OCI-LY7 (cell line): Measurements from ENCODE around the gene CPOX. TPM values are rescaled to one million over a fixed set of nuclear protein-coding genes. Genes with fewer than 3 reads are reported as not detected.

Source experiments
- BruUV-seq: library from RNA; stranded (reverse); fragments of 400-500 nt; replicated peaks from 2 replicates; lab custom pipeline; 2021; lab: Mats Ljungman, UMichigan
- CTCF ChIA-PET: fragments of 300-600 bp; sonication (Branson Sonifier 250); formaldehyde crosslinking; loops from one replicate; lab custom pipeline; 2022; ENCODE audit warnings: antibody characterized with exemption; ENCODE audit not compliant: unreplicated experiment; lab: Charles Lee
- POLR2A ChIA-PET: fragments of 300-600 bp; sonication (Branson Sonifier 250); formaldehyde crosslinking; loops from one replicate; lab custom pipeline; 2022; ENCODE audit warnings: antibody characterized with exemption; lab: Charles Lee
- DNase-seq: peaks from one replicate; pipeline ENCODE4 v3.0.0-alpha.2; 2015; ENCODE audit warnings: low spot score
- H2AFZ ChIP-seq: fragments of 200-600 bp; sonication (generic), shearing (Covaris generic); 2 replicates; pipeline ENCODE4 v1.6.1; 2014; ENCODE audit warnings: mild to moderate bottlenecking, antibody characterized with exemption, low read length, moderate library complexity
- H3K27ac ChIP-seq: fragments of 200-600 bp; sonication (generic); 2 replicates; pipeline ENCODE4 v1.5.1; 2014; ENCODE audit warnings: mixed run types, low read depth, mild to moderate bottlenecking, moderate library complexity, low read length, inconsistent platforms; ENCODE audit not compliant: poor library complexity, severe bottlenecking
- H3K36me3 ChIP-seq: fragments of 200-600 bp; sonication (generic); 2 replicates; pipeline ENCODE4 v1.6.1; 2014; ENCODE audit warnings: mild to moderate bottlenecking, antibody characterized with exemption, low read length, moderate library complexity, mixed read lengths; ENCODE audit not compliant: insufficient read depth
- H3K4me1 ChIP-seq: fragments of 200-600 bp; sonication (generic); 2 replicates; pipeline ENCODE4 v1.5.1; 2014; ENCODE audit warnings: mild to moderate bottlenecking, low read length; ENCODE audit not compliant: insufficient read depth, poor library complexity, severe bottlenecking
- H3K4me2 ChIP-seq: fragments of 200-600 bp; sonication (generic); 2 replicates; pipeline ENCODE4 v1.6.1; 2014; ENCODE audit warnings: mild to moderate bottlenecking, low read length
- H3K4me3 ChIP-seq: fragments of 200-600 bp; sonication (generic); 2 replicates; pipeline ENCODE4 v1.5.1; 2014; ENCODE audit warnings: mild to moderate bottlenecking, low read depth, low read length; ENCODE audit not compliant: poor library complexity, severe bottlenecking
- H3K79me2 ChIP-seq: fragments of 200-600 bp; sonication (generic); 2 replicates; pipeline ENCODE4 v1.6.1; 2016; ENCODE audit warnings: low read depth, mild to moderate bottlenecking, low read length, moderate library complexity, mixed read lengths; ENCODE audit not compliant: insufficient read depth
- H3K9me2 ChIP-seq: fragments of 200-600 bp; sonication (generic); 2 replicates; pipeline ENCODE4 v1.6.1; 2016; ENCODE audit warnings: mild to moderate bottlenecking, low read length, mixed read lengths; ENCODE audit not compliant: insufficient read depth
- H3K9me3 ChIP-seq: fragments of 200-600 bp; sonication (generic); 2 replicates; pipeline ENCODE4 v1.6.1; 2014; ENCODE audit warnings: mild to moderate bottlenecking, mixed run types, low read length, mixed read lengths
- H4K20me1 ChIP-seq: fragments of 200-600 bp; sonication (generic); 2 replicates; pipeline ENCODE4 v1.6.1; 2014; ENCODE audit warnings: mild to moderate bottlenecking, antibody characterized with exemption, low read length, moderate library complexity, mixed read lengths; ENCODE audit not compliant: insufficient read depth
- EZH2phosphoT487 ChIP-seq: fragments of 200-600 bp; sonication (generic); IDR thresholded peaks from 2 replicates; pipeline ENCODE4 v1.6.1; 2018; ENCODE audit warnings: low read depth, borderline replicate concordance, mild to moderate bottlenecking, mixed run types, antibody characterized with exemption, low read length, moderate library complexity, mixed read lengths
- intact Hi-C: fragments of 100-400 bp; cut with micrococcal nuclease; formaldehyde crosslinking; loops from one replicate; pipeline ENCODE4 v1.10.0; 2022; ENCODE audit not compliant: unreplicated experiment
- total RNA-seq, 2 experiments: library from RNA; depleted of rRNA in 1 of 2; stranded (reverse); fragments of >200 nt in 1 of 2; shearing (Covaris generic) in 1 of 2; gene quantifications; 2 replicates each; pipeline ENCODE4 v1.2.3, GENCODE V29; 2014 to 2022
- TF ChIP-seq, protein P1 (sequence below): fragments of 200-600 bp; sonication (generic); conservative IDR thresholded peaks from 2 replicates; pipeline ENCODE4 v1.5.1; 2014; ENCODE audit warnings: mild to moderate bottlenecking, antibody characterized with exemption, low read length, moderate library complexity, mixed read lengths

The CPOX gene
- total RNA-seq, 2 experiments from 2014 or later: 10.1 to 14.7 TPM

DNA sequence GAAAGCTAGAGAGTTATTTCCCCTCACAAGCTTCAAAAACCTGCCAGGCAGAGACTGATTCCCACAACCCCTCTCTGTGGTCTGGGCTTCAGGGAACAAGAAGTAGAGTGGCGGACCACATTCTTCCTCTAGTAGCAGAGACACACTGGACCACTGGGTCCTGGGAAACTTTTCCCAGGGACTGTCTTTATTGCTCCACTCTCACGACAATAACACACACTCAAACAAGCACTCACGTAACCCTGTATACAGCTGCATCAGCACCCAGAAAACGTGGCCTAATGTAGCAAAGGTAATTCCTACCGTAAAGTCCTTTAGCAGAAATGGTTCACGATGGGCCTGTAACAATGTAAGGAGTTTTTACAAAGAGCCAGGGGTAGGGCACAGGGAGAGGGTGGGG, 27.6 kb downstream of the CPOX start:
- Histone ChIP-seq H2AFZ (peak overlapping the region; percentile 84; the same call in 1 of the 2 replicates), H3K4me1 (peaks cover 62% of the 10 kb centered on the region), H3K9me3 (no peaks in the 10 kb centered on the region), H3K36me3 (no peaks in the 10 kb centered on the region), H4K20me1 (no peaks in the 10 kb centered on the region), H3K79me2 (no peaks in the 10 kb centered on the region), H3K9me2 (no peaks in the 10 kb centered on the region), H3K27ac (peak overlapping the region; percentile 86), H3K4me2 (peak overlapping the region; percentile 61), H3K4me3 (no peak overlapping the region)
- ChIA-PET CTCF (interaction anchor here (2.3 kb wide), 1 partner anchor 29 kb away, joined by 9 read pairs; no protein-coding TSS in a partner anchor), POLR2A (interaction anchor here (0.5 to 19.7 kb wide), 14 partner anchors 8 to 285 kb away, joined by 3 to 296 read pairs (median 4); partner anchors contain the start of gene GPR15)
- intact Hi-C loops: no loop called here
- TF ChIP-seq, protein P1, sequence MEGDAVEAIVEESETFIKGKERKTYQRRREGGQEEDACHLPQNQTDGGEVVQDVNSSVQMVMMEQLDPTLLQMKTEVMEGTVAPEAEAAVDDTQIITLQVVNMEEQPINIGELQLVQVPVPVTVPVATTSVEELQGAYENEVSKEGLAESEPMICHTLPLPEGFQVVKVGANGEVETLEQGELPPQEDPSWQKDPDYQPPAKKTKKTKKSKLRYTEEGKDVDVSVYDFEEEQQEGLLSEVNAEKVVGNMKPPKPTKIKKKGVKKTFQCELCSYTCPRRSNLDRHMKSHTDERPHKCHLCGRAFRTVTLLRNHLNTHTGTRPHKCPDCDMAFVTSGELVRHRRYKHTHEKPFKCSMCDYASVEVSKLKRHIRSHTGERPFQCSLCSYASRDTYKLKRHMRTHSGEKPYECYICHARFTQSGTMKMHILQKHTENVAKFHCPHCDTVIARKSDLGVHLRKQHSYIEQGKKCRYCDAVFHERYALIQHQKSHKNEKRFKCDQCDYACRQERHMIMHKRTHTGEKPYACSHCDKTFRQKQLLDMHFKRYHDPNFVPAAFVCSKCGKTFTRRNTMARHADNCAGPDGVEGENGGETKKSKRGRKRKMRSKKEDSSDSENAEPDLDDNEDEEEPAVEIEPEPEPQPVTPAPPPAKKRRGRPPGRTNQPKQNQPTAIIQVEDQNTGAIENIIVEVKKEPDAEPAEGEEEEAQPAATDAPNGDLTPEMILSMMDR: no peak
- TF ChIP-seq EZH2phosphoT487: no peak
- DNase-seq: no peak
- no TSS peak for BruUV-seq

GRCh38 chr3:98565237-98565643, 28.2 kb downstream of the CPOX start:
- CTCF ChIA-PET: interaction anchor here (2.3 kb wide), 1 partner anchor 29 kb away, joined by 9 read pairs; no protein-coding TSS in a partner anchor
- Histone ChIP-seq H3K4me3 (peak overlapping the region; percentile 28), H2AFZ (peak overlapping the region; percentile 84; the same call in 1 of the 2 replicates), H3K4me1 (peaks cover 64% of the 10 kb centered on the region), H4K20me1 (no peaks in the 10 kb centered on the region), H3K4me2 (peak overlapping the region; percentile 61), H3K9me3 (no peaks in the 10 kb centered on the region), H3K79me2 (no peaks in the 10 kb centered on the region), H3K36me3 (no peaks in the 10 kb centered on the region), H3K9me2 (no peaks in the 10 kb centered on the region), H3K27ac (peak overlapping the region; percentile 86)
- POLR2A ChIA-PET: interaction anchor here (0.6 to 19.7 kb wide), 13 partner anchors 9 to 446 kb away, joined by 3 to 296 read pairs (median 5); partner anchors contain the start of gene GPR15
- DNase-seq: no peak
- no TSS peak for BruUV-seq
- TF ChIP-seq EZH2phosphoT487: no peak
- TF ChIP-seq, protein P1: no peak
- intact Hi-C loops: no loop called here
